ENCODE measurements around the gene PRRT2.

PRRT2 gene

GRCh38 chr16:29841631-29842030 lies 29.6 kb downstream of the PRRT2 start:
- Histone ChIP-seq H3K4me1 (peaks cover 7% of the 10 kb centered on the region), H3K9ac (no peak overlapping the region), H3K4me2 (ENCODE audit: low read length) (no peak overlapping the region), H3K79me2 (no peaks in the 10 kb centered on the region), H3K27me3 (ENCODE audit: control insufficient read depth, insufficient read depth, low read length) (no peaks in the 10 kb centered on the region), H2AFZ (no peak overlapping the region), H3K4me3 (ENCODE audit: low read depth, low read length) (no peak overlapping the region), H3K27ac (no peak overlapping the region), H3K36me3 (ENCODE audit: control insufficient read depth, insufficient read depth, low read length) (no peaks in the 10 kb centered on the region), H3K9me3 (ENCODE audit: control insufficient read depth, low read length) (no peaks in the 10 kb centered on the region)
- no peak for TF ChIP-seq CTCF (IDR thresholded peaks at IDR 0.05)

DNA sequence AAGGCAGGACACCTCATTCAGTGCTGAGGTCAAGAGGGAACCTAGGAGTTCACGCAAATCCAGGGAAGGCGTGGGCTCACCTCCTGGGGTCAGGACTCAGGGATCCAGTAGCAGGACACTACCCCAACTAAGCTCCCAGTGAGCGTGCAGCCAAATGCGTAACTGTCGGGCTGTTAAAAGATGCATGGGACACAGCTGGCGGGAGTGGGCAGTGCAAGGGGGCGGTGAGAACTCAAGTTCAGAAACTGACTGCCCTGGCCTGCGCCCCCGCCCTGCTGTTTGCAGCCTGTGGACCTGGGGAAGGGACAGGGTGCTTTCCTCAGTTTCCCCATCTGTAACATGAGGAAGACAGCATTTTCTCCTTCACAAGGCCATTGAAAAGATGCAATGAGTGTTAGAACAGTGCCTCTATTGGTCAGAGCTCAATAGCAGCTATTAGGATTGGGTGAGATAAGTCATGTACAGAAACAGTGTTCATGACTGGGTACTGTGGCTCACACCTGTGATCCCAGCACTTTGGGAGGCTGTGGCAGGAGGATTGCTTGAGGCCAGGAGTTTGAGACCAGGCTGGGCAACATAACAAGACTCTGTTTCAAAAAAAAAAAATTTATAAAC lies 30.8 kb downstream of the PRRT2 start:
- H3K27me3 ChIP-seq (ENCODE audit: control insufficient read depth, insufficient read depth, low read length): no peaks in the 10 kb centered on the region
- no peaks in the 10 kb centered on the region for H3K9me3 ChIP-seq (ENCODE audit: control insufficient read depth, low read length)
- no peak overlapping the region for H3K4me2 ChIP-seq (ENCODE audit: low read length)
- H3K4me1 ChIP-seq: peaks cover 7% of the 10 kb centered on the region
- H2AFZ ChIP-seq: no peak overlapping the region
- H3K4me3 ChIP-seq (ENCODE audit: low read depth, low read length): no peak overlapping the region
- H3K36me3 ChIP-seq (ENCODE audit: control insufficient read depth, insufficient read depth, low read length): no peaks in the 10 kb centered on the region
- H3K9ac ChIP-seq: no peak overlapping the region
- H3K79me2 ChIP-seq: no peaks in the 10 kb centered on the region
- H3K27ac ChIP-seq: no peak overlapping the region
- no peak for TF ChIP-seq CTCF (IDR thresholded peaks at IDR 0.05)

DNA sequence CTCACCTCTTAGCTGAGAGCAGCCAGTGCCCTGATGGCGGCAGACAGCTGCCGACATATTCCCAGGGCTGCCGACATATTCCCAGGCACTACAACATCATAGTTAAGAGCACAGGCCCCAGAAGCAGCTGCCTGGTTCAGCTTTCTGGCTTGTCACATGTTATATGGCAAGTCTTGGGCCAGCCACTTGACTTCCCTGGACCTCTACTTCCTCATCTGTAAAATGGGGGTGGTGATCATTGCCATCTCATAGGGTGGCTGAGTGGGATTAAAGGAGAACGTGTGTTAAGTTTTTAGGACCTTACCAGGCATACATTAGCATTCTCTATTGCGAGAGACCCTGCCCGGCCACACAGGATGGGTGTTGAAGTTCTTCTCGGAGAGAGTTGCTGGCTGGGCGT lies 31.9 kb downstream of the PRRT2 start:
- Histone ChIP-seq H3K9ac (no peak overlapping the region), H2AFZ (no peak overlapping the region), H3K4me3 (ENCODE audit: low read depth, low read length) (no peak overlapping the region), H3K9me3 (ENCODE audit: control insufficient read depth, low read length) (no peaks in the 10 kb centered on the region), H3K79me2 (no peaks in the 10 kb centered on the region), H3K4me1 (peaks cover 7% of the 10 kb centered on the region), H3K27me3 (ENCODE audit: control insufficient read depth, insufficient read depth, low read length) (no peaks in the 10 kb centered on the region), H3K27ac (no peak overlapping the region), H3K36me3 (ENCODE audit: control insufficient read depth, insufficient read depth, low read length) (no peaks in the 10 kb centered on the region), H3K4me2 (ENCODE audit: low read length) (no peak overlapping the region)
- TF ChIP-seq CTCF (IDR thresholded peaks at IDR 0.05): no peak

GRCh38 chr16:29844575-29845331 lies 32.8 kb downstream of the PRRT2 start:
- H3K9ac ChIP-seq: no peak overlapping the region
- H2AFZ ChIP-seq: no peak overlapping the region
- no peak for TF ChIP-seq CTCF (IDR thresholded peaks at IDR 0.05)
- H3K4me3 ChIP-seq (ENCODE audit: low read depth, low read length): no peak overlapping the region
- no peaks in the 10 kb centered on the region for H3K27me3 ChIP-seq (ENCODE audit: control insufficient read depth, insufficient read depth, low read length)
- H3K36me3 ChIP-seq (ENCODE audit: control insufficient read depth, insufficient read depth, low read length): no peaks in the 10 kb centered on the region
- H3K27ac ChIP-seq: no peak overlapping the region
- peaks cover 7% of the 10 kb centered on the region for H3K4me1 ChIP-seq
- no peak overlapping the region for H3K4me2 ChIP-seq (ENCODE audit: low read length)
- H3K79me2 ChIP-seq: no peaks in the 10 kb centered on the region
- H3K9me3 ChIP-seq (ENCODE audit: control insufficient read depth, low read length): no peaks in the 10 kb centered on the region

GRCh38 chr16:29845656-29846055 lies 33.7 kb downstream of the PRRT2 start:
- TF ChIP-seq CTCF (IDR thresholded peaks at IDR 0.05): no peak
- Histone ChIP-seq H3K27ac (no peak overlapping the region), H3K79me2 (no peaks in the 10 kb centered on the region), H2AFZ (no peak overlapping the region), H3K27me3 (ENCODE audit: control insufficient read depth, insufficient read depth, low read length) (no peaks in the 10 kb centered on the region), H3K4me3 (ENCODE audit: low read depth, low read length) (no peak overlapping the region), H3K36me3 (ENCODE audit: control insufficient read depth, insufficient read depth, low read length) (no peaks in the 10 kb centered on the region), H3K9me3 (ENCODE audit: control insufficient read depth, low read length) (no peaks in the 10 kb centered on the region), H3K4me1 (peaks cover 5% of the 10 kb centered on the region), H3K4me2 (ENCODE audit: low read length) (no peak overlapping the region), H3K9ac (no peak overlapping the region)
